K562 (cell line): ENCODE data around the gene COL6A2. TPM values are rescaled to one million over a fixed set of nuclear protein-coding genes. Genes with fewer than 3 reads are reported as not detected.

Experiments used
- ATAC-seq: fragments of 200-7000 bp; cut with Tn5 transposase; 3 replicates; pipeline ENCODE4 v1.9.1; 2020; ENCODE audit warnings: moderate library complexity
- BruUV-seq: library from RNA; stranded (reverse); fragments of 400-500 nt; replicated peaks from 2 replicates; lab custom pipeline; 2021; lab: Mats Ljungman, UMichigan
- CTCF ChIA-PET: fragments of 300-600 bp; formaldehyde crosslinking; extraction: SDS; loops from one replicate; lab custom pipeline; 2021; ENCODE audit warnings: low intra/inter-chr PET ratio; lab: Yijun Ruan, JAX
- POLR2A ChIA-PET: fragments of 300-600, 350-650 bp; sonication (Branson Sonifier 250); formaldehyde crosslinking; extraction: SDS; loops from one replicate; lab custom pipeline; 2021; ENCODE audit warnings: antibody characterized with exemption, inconsistent platforms; lab: Yijun Ruan, JAX
- DNase-seq, 4 experiments: peaks; one replicate each; pipeline versions ENCODE4 v3.0.0 to v3.0.0-alpha.2; 2011 to 2018; ENCODE audit warnings: low spot score in 3 of 4, mixed read lengths in 3 of 4; ENCODE audit errors: extremely low read depth in 1 of 4
- FAIRE-seq: peaks from 2 replicates; lab custom pipeline; 2011; peaks lifted over from hg19 to GRCh38; lab: Jason Lieb, UNC
- H2AFZ ChIP-seq: 2 replicates; pipeline ENCODE4 v1.6.0; 2011; ENCODE audit warnings: low read depth, low read length, control low read depth, inconsistent platforms
- H3K27ac ChIP-seq: fragments of 200-600 bp; 3 replicates; pipeline ENCODE4 v1.8.0; 2011; ENCODE audit warnings: low read depth, mild to moderate bottlenecking, control low read depth, inconsistent platforms, low read length, moderate library complexity, mixed read lengths; ENCODE audit errors: extremely low read depth
- H3K27me3 ChIP-seq, 2 experiments: fragments of 300-600 bp in 1 of 2; 2 replicates in 1 of 2; 3 replicates in 1 of 2; pipeline versions ENCODE4 v1.6.0 to v1.8.0; 2011; ENCODE audit warnings: inconsistent platforms in 2 of 2, low read length in 2 of 2, mild to moderate bottlenecking in 1 of 2, mixed read lengths in 1 of 2, moderate library complexity in 1 of 2; ENCODE audit not compliant: control insufficient read depth in 2 of 2, insufficient read depth in 2 of 2
- H3K36me3 ChIP-seq: fragments of 300-600 bp; 3 replicates; pipeline ENCODE4 v1.8.0; 2011; ENCODE audit warnings: mild to moderate bottlenecking, low read length, inconsistent platforms; ENCODE audit not compliant: control insufficient read depth, insufficient read depth
- H3K4me1 ChIP-seq, 2 experiments: fragments of 200-600 bp in 1 of 2; replicated peaks in 1 of 2; 2 replicates in 1 of 2; 3 replicates in 1 of 2; pipeline versions ENCODE4 v1.5.1 to v1.8.0; 2011; ENCODE audit warnings: inconsistent platforms in 2 of 2, low read length in 2 of 2, mild to moderate bottlenecking in 1 of 2, mixed read lengths in 1 of 2, moderate library complexity in 1 of 2; ENCODE audit not compliant: control insufficient read depth in 2 of 2, insufficient read depth in 2 of 2
- H3K4me2 ChIP-seq: 2 replicates; pipeline ENCODE4 v1.6.1; 2011; ENCODE audit warnings: low read length, control low read depth, inconsistent platforms, mixed read lengths; ENCODE audit not compliant: insufficient read depth
- H3K4me3 ChIP-seq: fragments of 200-600 bp; sonication (generic), shearing (Covaris generic); 2 replicates; pipeline ENCODE4 v1.5.1; 2016; ENCODE audit warnings: control low read depth, inconsistent platforms
- H3K79me2 ChIP-seq: fragments of 200-600 bp; 3 replicates; pipeline ENCODE4 v1.8.0; 2011; ENCODE audit warnings: low read length, inconsistent platforms; ENCODE audit not compliant: control insufficient read depth, insufficient read depth
- H3K9ac ChIP-seq, 2 experiments: 2 replicates each; pipeline versions ENCODE4 v1.6.0 to v1.6.1; 2011; ENCODE audit warnings: low read depth in 2 of 2, low read length in 2 of 2, control low read depth in 1 of 2, inconsistent platforms in 1 of 2, mild to moderate bottlenecking in 1 of 2, mixed read lengths in 1 of 2; ENCODE audit not compliant: insufficient read depth in 1 of 2
- H3K9me1 ChIP-seq: one replicate; pipeline ENCODE4 v1.6.0; 2011; ENCODE audit warnings: inconsistent platforms, mild to moderate bottlenecking, low read length, moderate library complexity; ENCODE audit not compliant: control insufficient read depth, insufficient read depth
- H3K9me3 ChIP-seq: replicated peaks from 2 replicates; pipeline ENCODE4 v1.5.1; 2011; ENCODE audit warnings: low read depth, low read length, inconsistent platforms; ENCODE audit not compliant: control insufficient read depth, insufficient read depth
- H4K20me1 ChIP-seq: replicated peaks from 2 replicates; pipeline ENCODE4 v1.6.1; 2011; ENCODE audit warnings: low read length, inconsistent platforms, mixed read lengths; ENCODE audit not compliant: control insufficient read depth, insufficient read depth
- AFF4 ChIP-seq: sonication (generic); formaldehyde crosslinking; IDR thresholded peaks from 2 replicates; pipeline ENCODE4 v1.8.0; 2023; ENCODE audit warnings: mild to moderate bottlenecking, missing genetic modification reagents
- BCLAF1 ChIP-seq, 2 experiments: fragments of 450-650 bp in 1 of 2; IDR thresholded peaks; 2 replicates each; pipeline ENCODE4 v1.6.1; 2011 to 2017; ENCODE audit warnings: low read depth in 2 of 2, antibody characterized with exemption in 1 of 2, borderline replicate concordance in 1 of 2, low read length in 1 of 2, mild to moderate bottlenecking in 1 of 2, mixed read lengths in 1 of 2; ENCODE audit not compliant: control insufficient read depth in 1 of 2
- PHTF2 ChIP-seq: fragments of 250-450 bp; sonication (Bioruptor Pico); IDR thresholded peaks from 2 replicates; pipeline ENCODE4 v1.5.0; 2021; ENCODE audit warnings: mild to moderate bottlenecking
- TAF9B ChIP-seq: fragments of 450-650 bp; IDR thresholded peaks from 2 replicates; pipeline ENCODE4 v1.6.1; 2018; ENCODE audit warnings: mild to moderate bottlenecking; ENCODE audit not compliant: partially characterized antibody
- TCF7 ChIP-seq: sonication (generic); IDR thresholded peaks from 2 replicates; pipeline ENCODE4 v1.6.1; 2016; ENCODE audit warnings: antibody characterized with exemption, borderline replicate concordance
- ZNF165 ChIP-seq: fragments of 250-450 bp; sonication (Bioruptor Pico); IDR thresholded peaks from 2 replicates; pipeline ENCODE4 v1.4.0; 2020; ENCODE audit warnings: borderline replicate concordance
- ZNF174 ChIP-seq: fragments of 250-450 bp; sonication (Bioruptor Pico); IDR thresholded peaks from 2 replicates; pipeline ENCODE4 v1.4.0; 2020; ENCODE audit warnings: mild to moderate bottlenecking
- ZNF282 ChIP-seq: sonication (generic); formaldehyde crosslinking; IDR thresholded peaks from 2 replicates; pipeline ENCODE4 v1.8.1; 2023; ENCODE audit warnings: missing genetic modification reagents
- ZNF347 ChIP-seq: fragments of 450-650 bp; formaldehyde crosslinking; IDR thresholded peaks from 2 replicates; pipeline ENCODE4 v1.4.0; 2020; ENCODE audit warnings: low read depth, mild to moderate bottlenecking, moderate library complexity
- WGBS: fragments of 100-300 bp; shearing (Covaris generic); methylation state at CpG from one replicate; pipeline ENCODE4 v1.1.6; 2016; ENCODE audit warnings: low coverage, mixed read lengths; ENCODE audit not compliant: insufficient coverage; ENCODE audit errors: missing lambda C conversion rate; 5-methylcytosine and 5-hydroxymethylcytosine counted together
- in situ Hi-C: fragments of 300-500 bp; cut with MboI; formaldehyde crosslinking; loops from 4 replicates; pipeline ENCODE4 v1.15.0; 2018; ENCODE audit warnings: inconsistent platforms, mixed read lengths
- intact Hi-C: fragments of 100-400 bp; cut with micrococcal nuclease; formaldehyde crosslinking; loops from 2 replicates; pipeline ENCODE4 v1.14.2; 2022
- polyA plus RNA-seq, 8 experiments: library from polyadenylated mRNA; depleted of rRNA in 4 of 8; stranded (reverse) in 5 of 8; unstranded in 3 of 8; fragments of >200 nt; fragmentation: Nextera tagmentation in 2 of 8; fragmentation: Illumina TruSeq in 1 of 8; extraction: Ambion mirVana in 2 of 8; extraction: Trizol in 1 of 8; gene quantifications; 2 replicates each; pipeline versions ENCODE4 v1.2.1 to v1.2.3, GENCODE V29; 2011 to 2014; ENCODE audit warnings: inconsistent platforms in 1 of 8, missing spikeins in 1 of 8
- total RNA-seq, 7 experiments: library from RNA; depleted of rRNA in 6 of 7; stranded (reverse); fragments of >200 nt in 6 of 7; fragmentation: Illumina TruSeq in 2 of 7; extraction: Trizol in 2 of 7; gene quantifications; 2 replicates each; pipeline versions ENCODE4 v1.2.1 to v1.2.3, GENCODE V29; 2011 to 2021; ENCODE audit warnings: low replicate concordance in 1 of 7

Gene COL6A2
- total and polyA plus RNA-seq, 9 of the 15 experiments (the other 6 are each of a cell fraction or from before 2014, with no cell fraction given) = 0.07 to 1.1 (median 0.24) TPM; not detected in 3

GRCh38 chr21:46095814-46096595 is 1.9 kb upstream of the COL6A2 start:
- H2AFZ ChIP-seq = no peak overlapping the region
- DNase-seq (peak in 1 of 4 experiments; percentile 11), ATAC-seq (no peak), FAIRE-seq (no peak)
- intact Hi-C loops = loop anchor here (5.0 kb wide), 1 partner anchor 124 kb away; no protein-coding TSS in a partner anchor
- H3K36me3 ChIP-seq = no peaks in the 10 kb centered on the region
- H3K4me1 ChIP-seq = peaks cover 0 to 24% of the 10 kb centered on the region in 2 experiments; a peak in 2 of 5 replicates
- CTCF ChIA-PET = no interaction called here
- 14% methylated on average over 12 of the region's 12 CpGs for WGBS
- no peak for TF ChIP-seq PHTF2 (CRISPR knock-in tag)
- no peak for TF ChIP-seq ZNF347 (CRISPR knock-in tag)
- TF ChIP-seq ZNF282 (CRISPR knock-in tag) = no peak
- no peak for TF ChIP-seq TCF7
- no peak for TF ChIP-seq AFF4 (CRISPR knock-in tag)
- no peak for TF ChIP-seq TAF9B
- no peak for TF ChIP-seq BCLAF1 (IDR thresholded peaks at IDR 0.05; ENCODE audit: borderline replicate concordance in 1 of 2, control insufficient read depth in 1 of 2, low read depth in 2 of 2, low read length in 1 of 2)
- TF ChIP-seq ZNF165 = no peak
- no peak for TF ChIP-seq ZNF174 (CRISPR knock-in tag)
- TF ChIP-seq, all 486 proteins: peak for 0
- in situ Hi-C loops = no loop called here
- H3K4me2 ChIP-seq = no peak overlapping the region
- H3K4me3 ChIP-seq = no peak overlapping the region
- H3K79me2 ChIP-seq = no peaks in the 10 kb centered on the region
- no peak overlapping the region for H3K27ac ChIP-seq
- no TSS peak for BruUV-seq
- H3K9me3 ChIP-seq = no peaks in the 10 kb centered on the region
- H3K27me3 ChIP-seq = peaks cover 28 to 63% of the 10 kb centered on the region in 2 experiments
- H3K9ac ChIP-seq = no peak overlapping the region
- H4K20me1 ChIP-seq = 0 out of 2 replicates have a peak, but pooled peaks cover 6% of the 10 kb centered on the region
- no peaks in the 10 kb centered on the region for H3K9me1 ChIP-seq
- POLR2A ChIA-PET = interaction anchor here (0.7 kb wide), 1 partner anchor 119 kb away, joined by 3 read pairs; no protein-coding TSS in a partner anchor
